A549 (cell line): ENCODE results near the gene SOX5. TPM values are rescaled to one million over a fixed set of nuclear protein-coding genes. Genes with fewer than 3 reads are reported as not detected.
"Not testable (repeated sequence)": the region's sequence is repeated elsewhere in the genome, so short reads cannot be mapped to it uniquely, and the experiment has no call there.

ENCODE experiments used
- ATAC-seq, 2 experiments: fragments of 200-7000 bp in 1 of 2; fragments of >200 bp in 1 of 2; cut with Nextera tagmentation in 1 of 2; cut with Tn5 transposase in 1 of 2; 3 replicates each; pipeline versions ENCODE4 v1.8.0 to v1.9.1; 2018 to 2020; ENCODE audit warnings: mild to moderate bottlenecking in 1 of 2, moderate library complexity in 1 of 2
- CTCF ChIA-PET: fragments of 300-600 bp; sonication (Branson Sonifier 250); formaldehyde crosslinking; extraction: SDS; loops from one replicate; lab custom pipeline; 2021; ENCODE audit warnings: antibody characterized with exemption, inconsistent platforms; lab: Yijun Ruan, JAX
- POLR2A ChIA-PET: fragments of 350-600 bp; formaldehyde crosslinking; extraction: SDS; loops from one replicate; lab custom pipeline; 2021; ENCODE audit warnings: antibody characterized with exemption, inconsistent platforms; lab: Yijun Ruan, JAX
- DNase-seq, 2 experiments: peaks; one replicate each; pipeline versions ENCODE4 v3.0.0 to v3.0.0-alpha.2; 2011 to 2016; ENCODE audit warnings: low read depth in 1 of 2, low spot score in 1 of 2
- FAIRE-seq: peaks from 2 replicates; lab custom pipeline; 2011; peaks lifted over from hg19 to GRCh38; lab: Jason Lieb, UNC
- H3K27ac ChIP-seq, 2 experiments: fragments of >200 bp; sonication (Bioruptor Twin); formaldehyde crosslinking; 3 replicates each; pipeline ENCODE4 v1.5.1; 2016 to 2017
- H3K4me1 ChIP-seq: fragments of >200 bp; sonication (Bioruptor Twin); formaldehyde crosslinking; 3 replicates; pipeline ENCODE4 v1.6.1; 2016
- H3K4me2 ChIP-seq: fragments of >200 bp; sonication (Bioruptor Twin); formaldehyde crosslinking; 3 replicates; pipeline ENCODE4 v1.6.1; 2016
- H3K4me3 ChIP-seq: fragments of >200 bp; sonication (Bioruptor Twin); formaldehyde crosslinking; 3 replicates; pipeline ENCODE4 v1.5.1; 2016
- H3K9me3 ChIP-seq: fragments of >200 bp; sonication (Bioruptor Twin); formaldehyde crosslinking; 3 replicates; pipeline ENCODE4 v1.6.1; 2016
- BHLHE40 ChIP-seq: IDR thresholded peaks from 2 replicates; pipeline ENCODE4 v1.6.1; 2012; ENCODE audit warnings: low read depth, low read length, inconsistent platforms
- CBX2 ChIP-seq: fragments of 200-600 bp; sonication (generic); IDR thresholded peaks from 2 replicates; pipeline ENCODE4 v1.6.1; 2016; ENCODE audit warnings: low read depth, mild to moderate bottlenecking, borderline replicate concordance
- EHF ChIP-seq: fragments of 250-450 bp; sonication (Bioruptor Pico); IDR thresholded peaks from 2 replicates; pipeline ENCODE4 v1.5.0; 2020; ENCODE audit warnings: mild to moderate bottlenecking
- EHMT2 ChIP-seq: fragments of 200-600 bp; sonication (generic); IDR thresholded peaks from 2 replicates; pipeline ENCODE4 v1.6.1; 2016; ENCODE audit warnings: antibody characterized with exemption, low read depth, mild to moderate bottlenecking, moderate library complexity
- ESRRA ChIP-seq: fragments of 150-350 bp; IDR thresholded peaks from 2 replicates; pipeline ENCODE4 v1.6.1; 2014; ENCODE audit warnings: mild to moderate bottlenecking, low read length, borderline replicate concordance
- FOSB ChIP-seq: fragments of 250-450 bp; sonication (Bioruptor Pico); IDR thresholded peaks from 2 replicates; pipeline ENCODE4 v1.5.0; 2020; ENCODE audit warnings: mild to moderate bottlenecking, moderate library complexity
- FOSL2 ChIP-seq, 2 experiments: fragments of 450-650 bp in 1 of 2; fragments of >200 bp in 1 of 2; sonication (Bioruptor Twin) in 1 of 2; formaldehyde crosslinking; IDR thresholded peaks; 2 replicates each; pipeline versions ENCODE4 v1.5.0 to v1.6.1; 2016 to 2020; ENCODE audit warnings: mild to moderate bottlenecking in 1 of 2, moderate library complexity in 1 of 2
- FOXS1 ChIP-seq: fragments of 250-450 bp; sonication (Bioruptor Pico); IDR thresholded peaks from 2 replicates; pipeline ENCODE4 v1.5.0; 2020; ENCODE audit warnings: mild to moderate bottlenecking, moderate library complexity
- HOXA7 ChIP-seq: fragments of 250-450 bp; sonication (Bioruptor Pico); IDR thresholded peaks from 2 replicates; pipeline ENCODE4 v1.5.0; 2020; ENCODE audit warnings: mild to moderate bottlenecking, moderate library complexity
- HOXB13 ChIP-seq: fragments of 250-450 bp; sonication (Bioruptor Pico); IDR thresholded peaks from 2 replicates; pipeline ENCODE4 v1.5.0; 2020; ENCODE audit warnings: low read depth, mild to moderate bottlenecking, moderate library complexity
- JUN ChIP-seq, 2 experiments: fragments of >200 bp; sonication (Bioruptor Twin); formaldehyde crosslinking; IDR thresholded peaks; 2 replicates in 1 of 2; 3 replicates in 1 of 2; pipeline ENCODE4 v1.6.1; 2016 to 2017
- KDM5A ChIP-seq: fragments of 200-600 bp; sonication (generic); IDR thresholded peaks from 2 replicates; pipeline ENCODE4 v1.6.1; 2016; ENCODE audit warnings: antibody characterized with exemption, mild to moderate bottlenecking
- MAFK ChIP-seq: fragments of 450-650 bp; IDR thresholded peaks from 2 replicates; pipeline ENCODE4 v1.6.1; 2014; ENCODE audit not compliant: partially characterized antibody
- MYC ChIP-seq: IDR thresholded peaks from 2 replicates; pipeline ENCODE4 v1.6.1; 2012; ENCODE audit warnings: mild to moderate bottlenecking, inconsistent platforms, low read length, improper control_type of control experiment, borderline replicate concordance
- NPAS2 ChIP-seq: fragments of 250-450 bp; sonication (Bioruptor Pico); IDR thresholded peaks from 2 replicates; pipeline ENCODE4 v1.8.0; 2022; ENCODE audit warnings: mild to moderate bottlenecking, moderate library complexity, borderline replicate concordance
- PHF8 ChIP-seq: fragments of 200-600 bp; sonication (generic); IDR thresholded peaks from 2 replicates; pipeline ENCODE4 v1.6.1; 2016; ENCODE audit warnings: low read depth, mild to moderate bottlenecking, antibody characterized with exemption, moderate library complexity, borderline replicate concordance
- POLR2A ChIP-seq: IDR thresholded peaks from 2 replicates; pipeline ENCODE4 v1.6.1; 2012; ENCODE audit warnings: mild to moderate bottlenecking, low read length
- POLR2AphosphoS2 ChIP-seq: conservative IDR thresholded peaks from 2 replicates; pipeline ENCODE4 v1.6.1; 2012; ENCODE audit warnings: low read length, improper control_type of control experiment, inconsistent platforms
- RAD21 ChIP-seq, 2 experiments: fragments of >200 bp in 1 of 2; sonication (Bioruptor Twin) in 1 of 2; formaldehyde crosslinking in 1 of 2; IDR thresholded peaks in 1 of 2; conservative IDR thresholded peaks in 1 of 2; 2 replicates in 1 of 2; 3 replicates in 1 of 2; pipeline ENCODE4 v1.6.1; 2012 to 2018; ENCODE audit warnings: inconsistent platforms in 1 of 2
- RARB ChIP-seq: fragments of 250-450 bp; sonication (Bioruptor Pico); IDR thresholded peaks from 2 replicates; pipeline ENCODE4 v1.8.0; 2021; ENCODE audit warnings: mild to moderate bottlenecking, moderate library complexity
- RCOR1 ChIP-seq: fragments of 150-350 bp; IDR thresholded peaks from 2 replicates; pipeline ENCODE4 v1.6.1; 2014; ENCODE audit warnings: antibody characterized with exemption, low read length, low read depth
- RNF2 ChIP-seq: fragments of 200-600 bp; sonication (generic); IDR thresholded peaks from 2 replicates; pipeline ENCODE4 v1.6.1; 2016; ENCODE audit warnings: low read depth, mild to moderate bottlenecking, antibody characterized with exemption, moderate library complexity, borderline replicate concordance
- SMC3 ChIP-seq: fragments of >200 bp; sonication (Bioruptor Twin); formaldehyde crosslinking; IDR thresholded peaks from 3 replicates; pipeline ENCODE4 v1.6.1; 2018; ENCODE audit warnings: inconsistent platforms
- SREBF2 ChIP-seq: fragments of 450-650 bp; IDR thresholded peaks from 2 replicates; pipeline ENCODE4 v1.6.1; 2014; ENCODE audit warnings: mild to moderate bottlenecking, moderate library complexity
- ZC3H11A ChIP-seq: fragments of 450-650 bp; IDR thresholded peaks from 2 replicates; pipeline ENCODE4 v1.6.1; 2014; ENCODE audit warnings: antibody characterized with exemption, mild to moderate bottlenecking
- WGBS: methylation state at CpG from one replicate; pipeline ENCODE4 v1.1.6; 2017; ENCODE audit errors: missing lambda C conversion rate; 5-methylcytosine and 5-hydroxymethylcytosine counted together
- polyA plus RNA-seq, 4 experiments: library from polyadenylated mRNA; depleted of rRNA in 3 of 4; stranded (reverse); fragments of >200 nt; fragmentation: RNase III in 1 of 4; extraction: RNeasy Plus Mini Kit Qiagen cat#74134 plus additional on column Dnase treatment in 1 of 4; gene quantifications; 2 replicates in 3 of 4; 3 replicates in 1 of 4; pipeline ENCODE4 v1.2.3, GENCODE V29; 2011 to 2017
- TF ChIP-seq, protein P1 (sequence below): fragments of >200 bp; sonication (Bioruptor Twin); formaldehyde crosslinking; IDR thresholded peaks from 2 replicates; pipeline ENCODE4 v1.6.1; 2016
- TF ChIP-seq, protein P2 (sequence below): fragments of 200-600 bp; sonication (generic); IDR thresholded peaks from 2 replicates; pipeline ENCODE4 v1.6.1; 2016; ENCODE audit warnings: antibody characterized with exemption, mild to moderate bottlenecking, moderate library complexity
- TF ChIP-seq, protein P3 (sequence below): fragments of 250-450 bp; sonication (Bioruptor Pico); IDR thresholded peaks from 2 replicates; pipeline ENCODE4 v1.5.0; 2020; ENCODE audit warnings: low read depth, mild to moderate bottlenecking, moderate library complexity

The SOX5 gene
- polyA plus RNA-seq, 2 of the 4 experiments (the other 2 are of a cell fraction) = not detected

DNA sequence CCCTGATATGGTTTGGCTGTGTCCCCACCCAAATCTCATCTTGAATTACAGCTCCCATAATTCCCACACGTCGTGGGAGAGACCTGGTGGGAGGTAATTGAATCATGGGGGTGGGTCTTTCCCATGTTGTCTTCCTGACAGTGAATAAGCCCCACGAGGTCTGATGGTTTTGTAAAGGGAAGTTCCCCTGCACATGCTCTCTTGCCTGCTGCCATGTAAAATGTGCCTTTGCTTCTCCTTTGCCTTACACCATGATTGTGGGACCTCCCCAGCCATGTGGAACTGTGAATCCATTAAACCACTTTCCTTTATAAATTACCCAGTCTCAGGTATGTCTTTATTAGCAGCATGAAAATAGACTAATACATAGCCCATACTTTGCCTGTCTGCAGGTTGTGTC, 458.4 kb downstream of the SOX5 start:
- FAIRE-seq, H3K9me3 ChIP-seq, DNase-seq, H3K4me1 ChIP-seq, H3K4me3 ChIP-seq, H3K4me2 ChIP-seq, H3K27ac ChIP-seq, POLR2A ChIA-PET, ATAC-seq: not testable (repeated sequence)
- CTCF ChIA-PET = interaction anchor here (0.7 kb wide), 1 partner anchor 128 kb away, joined by 4 read pairs; no protein-coding TSS in a partner anchor
- WGBS = 2% methylated on average over 3 of the region's 3 CpGs

DNA sequence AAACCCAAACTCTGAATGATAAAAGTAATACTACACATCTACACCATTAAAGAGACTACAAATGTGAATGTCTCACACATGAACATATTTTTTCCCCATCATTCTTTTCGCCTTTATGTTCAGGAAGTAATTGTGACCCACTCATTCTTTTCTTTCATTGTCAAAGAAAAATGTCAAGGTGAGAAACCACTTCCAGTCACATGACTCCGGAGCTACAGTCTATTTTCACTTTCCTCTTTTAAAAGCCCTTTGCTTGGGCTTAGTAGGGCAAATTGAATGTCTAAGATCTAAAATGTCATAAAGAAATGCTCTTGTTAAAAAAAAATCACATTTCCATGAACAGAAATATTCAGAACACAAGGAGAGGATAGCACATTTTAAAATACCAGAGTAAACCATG, 461.3 kb downstream of the SOX5 start:
- no peaks in the 10 kb centered on the region for H3K4me1 ChIP-seq

DNA sequence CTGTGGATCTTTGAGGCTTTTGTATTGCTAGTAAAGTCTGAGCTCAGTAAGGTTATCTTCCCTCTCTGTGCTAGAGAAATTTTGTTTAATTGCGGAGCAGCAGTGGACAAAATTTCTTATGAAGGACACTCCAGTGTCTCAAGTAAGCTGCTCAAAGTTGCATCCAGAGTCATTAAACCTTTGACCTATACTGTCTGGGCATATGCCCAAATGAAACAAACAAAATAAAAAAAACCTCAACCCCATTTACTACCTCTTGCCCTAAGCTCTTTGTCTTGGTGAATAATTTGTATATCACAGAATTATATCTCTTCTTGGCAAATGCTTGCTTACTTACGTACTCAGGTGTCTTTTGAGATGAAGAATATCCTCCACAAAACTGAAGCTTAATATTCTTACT, 465.2 kb downstream of the SOX5 start:
- FAIRE-seq (no peak), ATAC-seq (no peak)
- WGBS = 28% methylated on average over 2 of the region's 2 CpGs
- Histone ChIP-seq H3K4me3 (no peak overlapping the region), H3K27ac (no peak overlapping the region)
- no peak for TF ChIP-seq SMC3
- TF ChIP-seq EHMT2 = no peak
- TF ChIP-seq MYC = no peak
- no peak for TF ChIP-seq MAFK
- no peak for TF ChIP-seq ZC3H11A
- TF ChIP-seq, all 56 proteins: peak for 0
- Histone ChIP-seq H3K4me2 (no peak overlapping the region), H3K4me1 (no peaks in the 10 kb centered on the region), H3K9me3 (0 out of 3 replicates have a peak, but pooled peaks cover 4% of the 10 kb centered on the region)
- DNase-seq = no peak
- ChIA-PET POLR2A (no interaction called here), CTCF (no interaction called here)

More for the DNA sequence above, 461.3 kb downstream of the SOX5 start:
- TF ChIP-seq NPAS2 (no peak), BHLHE40 (no peak), SREBF2 (no peak), PHF8 (no peak), POLR2AphosphoS2 (no peak), KDM5A (no peak), ESRRA (no peak), FOSB (CRISPR knock-in tag) (no peak)
- TF ChIP-seq, protein P1, sequence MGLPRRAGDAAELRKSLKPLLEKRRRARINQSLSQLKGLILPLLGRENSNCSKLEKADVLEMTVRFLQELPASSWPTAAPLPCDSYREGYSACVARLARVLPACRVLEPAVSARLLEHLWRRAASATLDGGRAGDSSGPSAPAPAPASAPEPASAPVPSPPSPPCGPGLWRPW = no peak
- ChIA-PET POLR2A (no interaction called here), CTCF (no interaction called here)
- DNase-seq (no peak), ATAC-seq (no peak), FAIRE-seq (no peak)
- Histone ChIP-seq H3K9me3 (0 out of 3 replicates have a peak, but pooled peaks cover 3% of the 10 kb centered on the region), H3K4me2 (no peak overlapping the region), H3K4me3 (no peak overlapping the region), H3K27ac (no peak overlapping the region)
- WGBS = 4% methylated on average over 2 of the region's 2 CpGs

DNA sequence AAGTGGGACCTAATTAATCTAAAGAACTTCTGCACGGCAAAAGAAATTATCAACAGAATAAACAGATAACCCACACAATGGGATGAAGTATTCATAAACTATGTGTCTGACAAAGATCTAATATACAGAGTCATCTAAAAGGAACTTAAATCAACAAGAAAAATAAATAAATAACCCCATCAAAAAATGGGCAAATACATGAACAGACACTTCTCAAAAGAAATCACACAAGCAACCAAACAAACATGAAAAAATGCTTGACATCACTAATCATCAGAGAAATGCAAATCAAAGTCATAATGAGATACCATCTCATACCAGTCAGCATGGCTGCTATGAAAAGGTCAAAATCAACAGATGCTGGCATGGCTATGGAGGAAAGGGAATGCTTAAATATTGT, 466.9 kb downstream of the SOX5 start:
- WGBS = 23% methylated on average over 1 of the region's 1 CpG
- H3K4me2 ChIP-seq = no peak overlapping the region
- no peak overlapping the region for H3K4me3 ChIP-seq
- 0 out of 3 replicates have a peak, but pooled peaks cover 2% of the 10 kb centered on the region for H3K9me3 ChIP-seq
- H3K4me1 ChIP-seq = no peaks in the 10 kb centered on the region
- H3K27ac ChIP-seq = no peak overlapping the region
- DNase-seq (no peak), FAIRE-seq (no peak), ATAC-seq (no peak)
- CTCF ChIA-PET = no interaction called here
- POLR2A ChIA-PET = no interaction called here
- TF ChIP-seq, protein P2, sequence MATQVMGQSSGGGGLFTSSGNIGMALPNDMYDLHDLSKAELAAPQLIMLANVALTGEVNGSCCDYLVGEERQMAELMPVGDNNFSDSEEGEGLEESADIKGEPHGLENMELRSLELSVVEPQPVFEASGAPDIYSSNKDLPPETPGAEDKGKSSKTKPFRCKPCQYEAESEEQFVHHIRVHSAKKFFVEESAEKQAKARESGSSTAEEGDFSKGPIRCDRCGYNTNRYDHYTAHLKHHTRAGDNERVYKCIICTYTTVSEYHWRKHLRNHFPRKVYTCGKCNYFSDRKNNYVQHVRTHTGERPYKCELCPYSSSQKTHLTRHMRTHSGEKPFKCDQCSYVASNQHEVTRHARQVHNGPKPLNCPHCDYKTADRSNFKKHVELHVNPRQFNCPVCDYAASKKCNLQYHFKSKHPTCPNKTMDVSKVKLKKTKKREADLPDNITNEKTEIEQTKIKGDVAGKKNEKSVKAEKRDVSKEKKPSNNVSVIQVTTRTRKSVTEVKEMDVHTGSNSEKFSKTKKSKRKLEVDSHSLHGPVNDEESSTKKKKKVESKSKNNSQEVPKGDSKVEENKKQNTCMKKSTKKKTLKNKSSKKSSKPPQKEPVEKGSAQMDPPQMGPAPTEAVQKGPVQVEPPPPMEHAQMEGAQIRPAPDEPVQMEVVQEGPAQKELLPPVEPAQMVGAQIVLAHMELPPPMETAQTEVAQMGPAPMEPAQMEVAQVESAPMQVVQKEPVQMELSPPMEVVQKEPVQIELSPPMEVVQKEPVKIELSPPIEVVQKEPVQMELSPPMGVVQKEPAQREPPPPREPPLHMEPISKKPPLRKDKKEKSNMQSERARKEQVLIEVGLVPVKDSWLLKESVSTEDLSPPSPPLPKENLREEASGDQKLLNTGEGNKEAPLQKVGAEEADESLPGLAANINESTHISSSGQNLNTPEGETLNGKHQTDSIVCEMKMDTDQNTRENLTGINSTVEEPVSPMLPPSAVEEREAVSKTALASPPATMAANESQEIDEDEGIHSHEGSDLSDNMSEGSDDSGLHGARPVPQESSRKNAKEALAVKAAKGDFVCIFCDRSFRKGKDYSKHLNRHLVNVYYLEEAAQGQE = no peak
- no peak for TF ChIP-seq FOXS1 (CRISPR knock-in tag)
- TF ChIP-seq MYC = no peak
- no peak for TF ChIP-seq HOXA7 (CRISPR knock-in tag)
- no peak for TF ChIP-seq EHMT2
- TF ChIP-seq HOXB13 = no peak
- TF ChIP-seq RCOR1 = no peak
- TF ChIP-seq FOSL2 (IDR thresholded peaks at IDR 0.05) = no peak
- TF ChIP-seq FOSL2 (CRISPR knock-in tag; IDR thresholded peaks at IDR 0.05) = no peak
- TF ChIP-seq EHF (CRISPR knock-in tag) = no peak
- no peak for TF ChIP-seq CBX2
- no peak for TF ChIP-seq RNF2
- TF ChIP-seq POLR2A = no peak
- no peak for TF ChIP-seq KDM5A
- no peak for TF ChIP-seq JUN (IDR thresholded peaks at IDR 0.05)
- TF ChIP-seq, protein P3, sequence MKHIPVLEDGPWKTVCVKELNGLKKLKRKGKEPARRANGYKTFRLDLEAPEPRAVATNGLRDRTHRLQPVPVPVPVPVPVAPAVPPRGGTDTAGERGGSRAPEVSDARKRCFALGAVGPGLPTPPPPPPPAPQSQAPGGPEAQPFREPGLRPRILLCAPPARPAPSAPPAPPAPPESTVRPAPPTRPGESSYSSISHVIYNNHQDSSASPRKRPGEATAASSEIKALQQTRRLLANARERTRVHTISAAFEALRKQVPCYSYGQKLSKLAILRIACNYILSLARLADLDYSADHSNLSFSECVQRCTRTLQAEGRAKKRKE (CRISPR knock-in tag) = no peak
- TF ChIP-seq POLR2AphosphoS2 = no peak
- no peak for TF ChIP-seq RAD21 (conservative IDR thresholded peaks at IDR 0.05 in 1 of 2, IDR thresholded peaks at IDR 0.05 in 1 of 2)
- no peak for TF ChIP-seq RARB
